ENCODE measurements around the gene HINT1.
"Not testable (repeated sequence)": the region's sequence is repeated elsewhere in the genome, so short reads cannot be mapped to it uniquely, and the experiment has no call there.

Gene HINT1

DNA sequence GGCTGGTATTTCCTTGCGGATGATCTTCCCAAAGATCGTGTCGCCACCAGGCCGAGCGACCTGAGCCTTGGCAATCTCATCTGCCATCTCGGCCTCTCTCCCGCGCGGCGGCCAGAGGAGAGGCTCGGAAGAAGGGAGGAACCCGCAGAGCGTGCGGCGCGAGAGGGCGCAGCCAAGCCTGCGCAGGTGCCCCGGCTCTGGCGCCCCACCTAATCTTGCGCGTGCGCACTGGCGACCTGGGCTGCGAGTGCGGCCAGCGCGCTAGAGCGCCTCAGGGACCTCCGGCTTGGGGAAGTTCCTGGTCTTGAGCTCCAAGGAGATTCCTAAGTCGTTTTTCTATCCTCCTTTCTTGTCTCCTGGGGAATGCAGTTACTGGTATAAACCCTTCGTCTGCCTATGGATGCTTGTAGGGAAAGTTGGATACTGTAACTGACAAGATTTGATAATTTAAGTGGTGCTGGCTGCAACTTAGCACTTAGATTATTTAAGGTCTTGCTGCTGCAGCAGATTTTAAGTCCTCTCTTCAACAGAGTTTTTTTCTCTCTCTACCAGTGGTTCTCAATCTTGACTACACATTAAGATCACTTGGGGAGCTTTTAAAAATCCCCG lies at the start of gene HINT1:
TSS of gene HINT1 (minus strand) at position 138 of the 609 bp plus-strand sequence. CDS start at position 87, 51 bp downstream.
- in situ Hi-C loops (cut with MboI; ENCODE audit: low sequenced_read_pairs) = loop anchor here (25.0 kb wide), 1 partner anchor 222 kb away; no protein-coding TSS in a partner anchor

- in situ Hi-C loops (cut with MboI; ENCODE audit: low sequenced_read_pairs) = no loop called here
Observed at GRCh38 chr5:131214609-131215227, 49.7 kb upstream of the HINT1 start.

- in situ Hi-C loops (cut with MboI; ENCODE audit: low sequenced_read_pairs) = no loop called here
Observed at GRCh38 chr5:131212471-131213021, 47.5 kb upstream of the HINT1 start.

DNA sequence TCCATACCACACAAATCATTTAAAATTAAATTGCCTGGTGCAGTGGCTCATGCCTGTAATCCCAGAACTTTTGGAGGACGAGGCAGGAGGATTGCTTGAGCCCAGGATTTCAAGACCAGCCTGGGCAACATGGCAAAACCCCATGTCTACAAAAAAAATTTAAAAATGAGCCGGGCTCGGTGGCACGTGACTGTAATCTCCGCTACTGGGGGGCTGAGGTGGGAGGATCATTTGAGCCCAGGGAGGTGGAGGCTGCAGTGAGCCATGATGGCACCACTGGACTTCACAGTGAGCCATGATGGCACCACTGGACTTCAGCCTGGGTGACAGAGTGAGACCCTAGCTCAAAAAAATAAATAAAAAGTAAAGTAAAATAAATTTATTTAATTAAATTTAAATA lies 46.6 kb upstream of the HINT1 start:
- in situ Hi-C loops (cut with MboI; ENCODE audit: low sequenced_read_pairs) = no loop called here

DNA sequence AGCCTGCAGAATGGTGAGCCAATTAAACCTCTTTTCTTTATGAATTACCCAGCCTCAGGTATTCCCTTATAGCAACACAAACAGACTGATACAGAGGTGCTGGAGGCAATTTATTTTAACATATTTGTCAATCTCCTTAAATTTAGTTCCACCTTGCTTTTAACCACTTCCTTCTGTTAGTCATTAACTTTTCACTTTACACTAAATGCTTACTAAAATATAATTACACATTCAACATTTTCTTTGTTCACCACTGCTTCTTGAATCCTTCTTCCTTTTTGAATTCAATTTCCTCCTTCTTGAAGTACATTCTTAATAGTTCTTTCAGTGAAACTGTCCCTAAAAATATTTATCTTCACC lies 45.1 kb upstream of the HINT1 start:
- in situ Hi-C loops (cut with MboI; ENCODE audit: low sequenced_read_pairs) = no loop called here

- in situ Hi-C loops (cut with MboI; ENCODE audit: low sequenced_read_pairs) = no loop called here
Observed at GRCh38 chr5:131209506-131210150, 44.6 kb upstream of the HINT1 start.

DNA sequence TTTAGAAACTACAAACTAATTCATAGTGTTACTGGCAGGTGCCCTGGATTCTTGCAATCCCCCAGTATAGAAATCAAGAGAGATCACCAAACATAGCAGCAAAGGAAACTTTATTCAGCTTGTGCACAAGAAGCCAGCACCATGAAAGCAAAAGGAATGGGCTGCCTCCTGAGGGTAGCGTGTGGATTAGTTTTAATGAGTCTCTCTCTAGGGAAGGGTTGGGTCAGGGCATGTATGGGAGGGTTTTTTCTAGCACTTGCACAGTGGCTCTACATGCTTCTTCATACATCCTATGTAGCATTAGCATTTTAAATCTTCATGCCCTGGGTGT lies 44.1 kb upstream of the HINT1 start:
- in situ Hi-C loops (cut with MboI; ENCODE audit: low sequenced_read_pairs) = no loop called here

DNA sequence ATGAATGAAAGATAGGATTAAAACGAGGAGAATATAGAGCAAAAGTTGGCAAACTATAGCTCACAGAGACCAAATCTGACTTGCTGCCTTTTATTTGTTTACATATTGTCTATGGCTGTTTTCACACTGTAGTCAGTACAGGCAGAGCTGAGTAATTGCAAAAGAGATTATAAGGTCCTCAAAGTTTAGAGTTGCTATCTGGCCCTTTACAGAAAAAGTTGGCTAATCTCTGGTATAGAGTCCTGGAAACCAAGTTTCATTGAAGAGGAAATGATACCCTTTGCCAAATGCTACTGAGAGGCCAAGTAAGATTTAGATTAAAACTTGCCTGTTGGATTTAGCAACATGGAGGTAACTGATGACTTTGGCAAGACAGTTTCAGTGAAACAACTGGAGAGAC lies 41.7 kb upstream of the HINT1 start:
- in situ Hi-C loops (cut with MboI; ENCODE audit: low sequenced_read_pairs) = no loop called here

DNA sequence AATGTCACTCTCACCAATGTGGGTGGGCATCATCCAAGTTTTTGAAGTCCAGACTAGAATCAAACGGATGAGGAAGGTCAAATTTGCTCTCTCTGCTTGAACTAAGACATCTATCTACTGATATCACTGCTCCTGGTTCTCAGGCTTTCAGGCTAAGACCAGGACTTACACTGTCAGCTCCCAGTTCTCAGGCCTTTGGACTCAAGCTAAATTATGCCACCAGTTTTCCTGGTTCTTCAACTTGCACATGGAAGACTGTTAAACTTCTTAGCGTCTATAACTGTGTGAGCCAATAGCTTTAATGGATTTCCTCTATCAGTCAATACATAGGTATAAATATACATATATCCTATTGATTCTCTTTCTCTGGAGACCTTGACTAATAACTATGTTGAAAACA lies 41.0 kb upstream of the HINT1 start:
- in situ Hi-C loops (cut with MboI; ENCODE audit: low sequenced_read_pairs) = no loop called here

DNA sequence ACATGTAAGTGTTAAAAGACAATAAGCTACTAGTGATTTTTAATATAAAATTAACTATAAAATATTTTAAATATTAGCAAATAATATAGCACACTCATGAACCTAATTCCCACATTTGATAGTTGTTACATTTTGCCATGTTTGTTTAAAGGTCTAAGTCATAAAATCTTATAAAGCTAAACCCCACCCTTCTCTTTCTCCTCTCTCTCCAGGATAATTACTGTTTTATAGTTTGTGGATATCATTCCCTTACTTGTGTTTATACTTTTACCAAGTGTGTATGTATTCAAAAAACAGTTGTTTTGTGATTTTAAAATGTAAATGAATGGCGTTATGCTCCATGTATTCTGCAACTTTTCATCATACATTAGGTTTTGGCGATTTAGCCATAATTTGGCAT lies 39.9 kb upstream of the HINT1 start:
- in situ Hi-C loops (cut with MboI; ENCODE audit: low sequenced_read_pairs) = no loop called here

DNA sequence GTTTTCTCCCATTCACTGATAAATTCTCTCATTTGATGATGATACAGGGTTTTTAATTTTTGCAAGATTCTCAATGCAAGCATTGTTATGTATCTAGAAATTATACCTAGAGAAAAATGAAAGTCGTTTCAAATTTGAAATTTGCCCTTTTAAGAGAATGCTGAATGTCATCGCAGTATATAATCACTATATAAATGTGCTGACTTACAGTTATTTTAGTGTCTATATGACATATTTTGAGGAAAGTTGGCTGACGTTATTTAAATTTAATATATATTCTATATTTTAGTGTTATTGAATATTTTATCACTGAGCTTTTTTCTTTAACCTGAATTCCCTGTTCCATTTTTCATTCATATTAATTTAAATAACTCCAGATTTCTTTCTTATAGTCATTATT lies 35.5 kb upstream of the HINT1 start:
- in situ Hi-C loops (cut with MboI; ENCODE audit: low sequenced_read_pairs) = no loop called here

DNA sequence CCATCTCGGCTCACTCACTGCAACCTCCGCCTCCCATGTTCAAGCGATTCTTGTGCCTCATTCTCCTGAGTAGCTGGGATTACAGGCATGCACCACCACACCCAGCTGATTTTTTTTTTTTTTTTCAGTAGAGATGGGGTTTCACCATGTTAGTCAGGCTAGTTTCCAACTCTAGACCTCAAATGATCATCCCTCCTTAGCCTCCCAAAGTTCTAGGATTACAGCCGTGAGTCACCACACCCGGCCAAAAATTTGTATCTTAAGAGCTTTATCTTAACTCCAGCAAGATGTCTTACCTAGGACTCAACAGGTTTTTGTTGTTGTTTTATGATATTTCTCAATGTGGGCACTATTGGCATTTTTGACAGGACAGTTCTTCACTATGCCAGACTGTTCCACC lies 33.6 kb upstream of the HINT1 start:
- in situ Hi-C loops (cut with MboI; ENCODE audit: low sequenced_read_pairs) = no loop called here

DNA sequence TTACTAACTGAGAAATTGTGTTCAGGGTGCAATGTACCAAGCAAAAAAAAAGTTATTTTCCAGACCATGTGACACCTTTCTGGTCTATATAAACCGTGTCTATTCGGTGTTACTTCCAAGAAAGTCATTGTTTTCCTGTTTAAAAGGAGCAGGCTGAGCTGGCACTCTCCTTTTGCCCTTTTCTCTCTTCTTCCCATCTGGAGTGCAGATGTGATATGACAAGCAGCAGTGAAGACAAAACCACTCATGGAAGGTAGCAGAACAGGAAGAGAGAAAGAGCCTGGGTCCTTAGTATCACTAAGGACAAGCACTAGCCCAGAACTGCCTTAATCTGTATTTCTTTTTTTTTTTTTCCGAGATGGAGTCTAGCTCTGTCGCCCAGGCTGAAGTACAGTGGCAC lies 31.3 kb upstream of the HINT1 start:
- in situ Hi-C loops (cut with MboI; ENCODE audit: low sequenced_read_pairs) = no loop called here

- in situ Hi-C loops (cut with MboI; ENCODE audit: low sequenced_read_pairs) = no loop called here
Observed at GRCh38 chr5:131195696-131196095, 30.6 kb upstream of the HINT1 start.

DNA sequence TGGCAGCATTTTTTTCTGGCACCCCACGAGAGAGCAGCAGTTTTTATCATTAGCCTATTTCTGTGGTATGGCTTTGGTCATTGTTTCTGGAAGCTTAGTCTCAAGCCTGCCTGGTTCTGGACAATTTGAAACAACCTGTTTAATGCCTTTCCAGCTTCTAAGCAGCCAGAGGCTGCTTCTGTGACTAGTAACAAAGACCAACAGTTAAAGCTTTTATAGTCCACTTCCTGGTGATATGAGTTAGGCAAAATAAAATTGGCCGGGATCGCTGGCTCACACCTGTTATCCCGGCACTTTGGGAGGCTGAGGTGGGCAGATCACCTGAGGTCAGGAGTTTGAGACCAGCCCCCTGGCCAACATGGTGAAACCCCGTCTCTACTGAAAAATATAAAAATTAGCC lies 29.7 kb upstream of the HINT1 start:
- in situ Hi-C loops (cut with MboI; ENCODE audit: low sequenced_read_pairs) = no loop called here

GRCh38 chr5:131193897-131194296 lies 28.8 kb upstream of the HINT1 start:
- in situ Hi-C loops (cut with MboI; ENCODE audit: low sequenced_read_pairs) = not testable (repeated sequence)

DNA sequence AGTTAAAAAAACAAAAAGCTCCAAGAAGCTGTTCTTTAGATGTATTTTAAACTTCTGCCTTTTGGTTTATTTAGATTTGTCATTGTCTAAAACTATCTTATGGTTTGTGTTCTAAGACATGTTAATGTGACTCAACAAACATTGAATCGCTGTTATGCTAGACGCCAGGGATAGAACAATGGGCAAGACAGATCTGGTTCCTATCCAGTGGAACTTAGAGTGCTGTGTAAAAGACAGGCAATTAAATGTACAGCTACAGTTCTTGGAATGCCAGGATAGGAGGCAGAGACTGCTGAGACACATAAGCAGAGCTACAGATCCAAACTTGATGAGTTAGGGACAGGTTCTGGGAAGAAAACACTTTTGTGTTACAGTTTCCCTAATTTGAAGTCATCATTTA lies 28.1 kb upstream of the HINT1 start:
- in situ Hi-C loops (cut with MboI; ENCODE audit: low sequenced_read_pairs) = no loop called here

GRCh38 chr5:131186561-131187256 lies 21.7 kb upstream of the HINT1 start:
- in situ Hi-C loops (cut with MboI; ENCODE audit: low sequenced_read_pairs) = no loop called here

GRCh38 chr5:131185523-131186104 lies 20.6 kb upstream of the HINT1 start:
- in situ Hi-C loops (cut with MboI; ENCODE audit: low sequenced_read_pairs) = no loop called here

DNA sequence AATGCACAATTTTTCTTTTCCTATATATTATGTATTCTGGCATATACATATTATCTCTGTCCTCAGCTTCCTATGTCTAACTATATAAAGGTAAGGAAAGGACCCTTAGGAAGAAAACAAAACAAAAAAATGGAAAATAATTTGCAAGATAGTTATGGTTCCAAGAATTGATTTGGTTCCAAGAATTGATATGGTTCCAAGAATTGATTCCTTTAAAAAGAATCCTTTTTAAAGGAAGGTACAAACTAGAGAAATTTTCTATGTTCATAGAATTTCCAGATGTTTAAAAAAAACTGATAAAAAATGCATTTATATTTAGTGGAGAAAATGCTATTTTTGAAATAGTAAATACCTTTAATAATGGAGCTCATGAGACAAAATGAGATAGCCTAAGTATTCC lies 17.8 kb upstream of the HINT1 start:
- in situ Hi-C loops (cut with MboI; ENCODE audit: low sequenced_read_pairs) = no loop called here

DNA sequence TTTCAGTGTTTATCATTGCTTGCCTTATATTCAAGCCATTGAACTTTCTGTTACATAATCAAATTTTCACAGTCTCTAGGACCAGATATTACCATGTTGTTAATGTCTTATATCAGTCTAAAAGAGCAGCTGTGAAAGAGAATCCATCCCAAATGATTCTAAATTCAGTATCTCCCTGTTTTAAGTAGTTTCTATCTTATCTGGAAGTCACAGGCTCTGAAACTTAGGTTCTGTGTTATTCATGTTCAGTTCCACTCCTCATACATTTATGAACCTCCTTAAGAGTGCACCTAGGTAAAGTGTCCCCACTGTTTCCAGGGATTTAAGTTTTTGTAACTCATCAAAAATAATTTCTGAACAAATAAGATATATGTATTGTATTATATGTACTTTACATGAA lies 15.4 kb upstream of the HINT1 start:
- in situ Hi-C loops (cut with MboI; ENCODE audit: low sequenced_read_pairs) = no loop called here
